GM20000 (cell line): ENCODE measurements around the gene STON1.
"Not testable (repeated sequence)": the region's sequence is repeated elsewhere in the genome, so short reads cannot be mapped to it uniquely, and the experiment has no call there.

ENCODE experiments used
- DNase-seq: peaks from one replicate; pipeline ENCODE4 v3.0.0; 2012; ENCODE audit warnings: low spot score
- TF ChIP-seq, protein P1 (sequence below): IDR thresholded peaks from 2 replicates; pipeline ENCODE4 v1.5.1; 2012; ENCODE audit warnings: mild to moderate bottlenecking, control low read depth; ENCODE audit errors: extremely low read depth, missing control alignments

Gene STON1

DNA sequence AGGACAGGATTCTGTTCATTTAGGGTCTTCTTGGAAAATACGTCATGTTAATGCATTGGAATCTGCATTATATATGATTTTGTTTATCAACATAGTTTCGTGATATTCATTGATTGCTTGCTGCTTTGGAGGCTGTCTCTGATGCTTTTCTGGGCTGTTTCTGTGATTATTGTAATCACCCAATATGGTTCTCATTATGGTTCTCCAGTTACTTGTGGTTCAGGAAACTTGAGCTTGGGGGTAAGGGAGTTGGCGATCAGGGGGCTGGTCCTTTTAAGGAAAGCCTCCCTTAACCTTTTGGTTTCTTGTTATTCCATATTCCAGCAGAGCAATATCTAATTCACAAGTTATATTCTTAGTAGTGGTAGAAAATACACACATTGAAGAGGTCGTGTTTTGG, 17.4 kb upstream of the STON1 start:
- TF ChIP-seq, protein P1, sequence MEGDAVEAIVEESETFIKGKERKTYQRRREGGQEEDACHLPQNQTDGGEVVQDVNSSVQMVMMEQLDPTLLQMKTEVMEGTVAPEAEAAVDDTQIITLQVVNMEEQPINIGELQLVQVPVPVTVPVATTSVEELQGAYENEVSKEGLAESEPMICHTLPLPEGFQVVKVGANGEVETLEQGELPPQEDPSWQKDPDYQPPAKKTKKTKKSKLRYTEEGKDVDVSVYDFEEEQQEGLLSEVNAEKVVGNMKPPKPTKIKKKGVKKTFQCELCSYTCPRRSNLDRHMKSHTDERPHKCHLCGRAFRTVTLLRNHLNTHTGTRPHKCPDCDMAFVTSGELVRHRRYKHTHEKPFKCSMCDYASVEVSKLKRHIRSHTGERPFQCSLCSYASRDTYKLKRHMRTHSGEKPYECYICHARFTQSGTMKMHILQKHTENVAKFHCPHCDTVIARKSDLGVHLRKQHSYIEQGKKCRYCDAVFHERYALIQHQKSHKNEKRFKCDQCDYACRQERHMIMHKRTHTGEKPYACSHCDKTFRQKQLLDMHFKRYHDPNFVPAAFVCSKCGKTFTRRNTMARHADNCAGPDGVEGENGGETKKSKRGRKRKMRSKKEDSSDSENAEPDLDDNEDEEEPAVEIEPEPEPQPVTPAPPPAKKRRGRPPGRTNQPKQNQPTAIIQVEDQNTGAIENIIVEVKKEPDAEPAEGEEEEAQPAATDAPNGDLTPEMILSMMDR: no peak
- no peak for DNase-seq

DNA sequence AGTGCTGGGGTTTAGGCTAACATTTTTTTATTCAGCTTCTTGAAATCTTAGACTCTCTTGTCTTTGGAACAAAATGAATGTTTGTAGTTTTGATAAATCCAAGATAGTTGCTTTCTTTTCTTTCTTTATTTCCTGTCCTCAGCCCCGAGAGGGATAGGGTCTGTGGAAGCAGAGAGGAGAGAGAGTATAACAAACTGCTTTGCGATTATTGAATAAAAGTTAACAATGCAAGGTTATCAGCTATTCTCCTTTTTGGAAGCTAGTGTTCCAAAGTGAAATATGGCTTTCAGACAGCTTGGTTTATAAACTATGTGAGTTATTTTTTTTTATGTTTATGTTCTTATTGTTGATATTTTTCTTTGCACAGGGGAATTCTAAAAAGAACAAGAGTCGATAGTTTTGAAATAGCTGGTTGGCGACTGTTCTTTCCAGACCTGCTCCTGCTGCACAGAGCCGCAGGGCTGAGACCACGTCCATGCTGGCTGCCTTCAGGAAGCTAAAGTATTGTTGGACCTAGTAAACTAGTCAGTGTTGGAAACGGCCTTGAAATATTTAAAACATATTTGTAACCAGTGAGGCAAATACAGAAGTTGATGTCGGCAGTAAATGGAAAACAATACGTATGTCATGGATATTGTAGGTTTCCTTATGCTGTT, 15.5 kb upstream of the STON1 start:
- TF ChIP-seq, protein P1: no peak
- DNase-seq: no peak

DNA sequence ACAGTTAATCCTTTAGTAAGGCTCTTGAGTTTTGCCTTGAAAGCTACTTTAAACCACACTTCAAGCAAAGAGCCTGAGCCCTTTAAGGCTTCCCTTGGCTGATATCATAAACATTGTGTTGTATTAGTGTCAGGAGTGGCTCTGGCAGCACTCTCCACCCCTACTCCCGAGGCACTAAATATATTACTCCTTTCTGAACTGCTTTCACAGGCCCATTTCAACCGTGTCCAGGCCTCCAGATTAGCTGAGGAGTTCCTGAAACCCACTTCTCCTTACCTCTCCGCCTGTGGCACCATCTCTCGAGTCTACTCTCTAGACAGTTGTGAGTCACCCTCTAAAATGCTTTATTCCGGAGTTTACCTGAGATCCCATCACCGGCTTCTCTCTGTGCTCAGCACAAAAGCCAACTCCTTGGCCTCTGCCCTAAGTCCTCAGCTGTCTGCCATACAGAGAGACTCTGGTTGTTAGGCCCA, 14.4 kb upstream of the STON1 start:
- TF ChIP-seq, protein P1: no peak
- DNase-seq: no peak

DNA sequence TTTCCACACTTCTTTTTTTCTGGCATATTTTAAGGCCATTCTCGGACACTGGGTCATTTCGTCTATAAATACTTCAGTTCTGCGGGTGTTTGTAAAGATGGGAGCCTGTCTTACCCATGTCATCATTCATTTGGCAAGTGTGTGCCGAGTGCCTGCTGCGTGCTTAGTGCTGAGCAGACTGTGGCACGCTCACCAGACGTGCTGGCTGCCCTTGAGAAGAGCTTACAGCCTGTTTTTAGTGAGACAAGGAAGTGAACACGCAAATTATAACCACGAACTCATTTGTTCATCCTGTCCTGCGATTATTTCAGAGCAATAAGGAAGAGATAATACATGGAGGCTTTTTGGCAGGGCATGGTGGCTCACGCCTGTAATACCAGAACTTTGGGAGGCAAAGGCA, 10.4 kb upstream of the STON1 start:
- TF ChIP-seq, protein P1: no peak
- no peak for DNase-seq

DNA sequence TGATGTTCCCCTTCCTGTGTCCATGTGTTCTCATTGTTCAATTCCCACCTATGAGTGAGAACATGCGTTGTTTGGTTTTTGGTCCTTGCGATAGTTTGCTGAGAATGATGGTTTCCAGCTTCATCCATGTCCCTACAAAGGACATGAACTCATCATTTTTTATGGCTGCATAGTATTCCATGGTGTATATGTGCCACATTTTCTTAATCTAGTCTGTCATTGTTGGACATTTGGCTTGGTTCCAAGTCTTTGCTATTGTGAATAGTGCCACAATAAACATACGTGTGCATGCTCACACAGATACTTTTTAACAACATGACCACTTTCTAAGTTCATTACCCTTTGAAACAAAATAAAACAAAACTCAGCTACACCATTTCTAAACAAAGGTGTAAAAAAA, 5.2 kb upstream of the STON1 start:
- DNase-seq: not testable (repeated sequence)

DNA sequence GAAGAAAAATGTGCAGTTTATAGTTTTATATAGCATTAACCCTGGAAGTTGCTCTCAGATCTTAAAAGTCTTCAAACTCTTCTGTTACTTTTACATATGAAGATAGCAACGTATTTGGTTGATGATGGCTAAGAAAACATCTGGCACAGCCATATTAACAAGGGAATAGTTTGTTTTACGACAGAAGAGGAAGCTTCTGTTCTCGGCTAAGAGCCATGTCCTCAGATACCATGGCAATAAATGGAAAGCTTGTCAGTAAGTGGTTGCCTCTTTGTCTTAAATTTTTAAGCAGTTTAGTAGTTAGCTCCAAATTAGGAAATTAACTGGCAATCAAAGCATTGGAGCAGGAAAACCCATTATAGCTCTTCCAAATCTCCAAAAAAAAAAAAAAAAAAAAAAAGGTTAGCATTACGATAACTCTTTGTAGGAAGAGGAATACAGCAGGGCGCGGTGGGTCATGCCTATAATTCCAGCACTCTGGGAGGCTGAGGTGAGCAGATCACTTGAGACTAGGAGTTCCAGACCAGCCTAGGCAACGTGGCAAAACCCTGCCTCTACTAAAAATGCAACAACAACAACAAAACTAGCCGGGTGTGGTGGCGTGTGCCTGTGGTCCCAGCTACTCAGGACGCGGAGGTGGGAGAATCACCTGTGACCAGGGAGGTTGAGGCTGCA, 4.5 kb upstream of the STON1 start:
- TF ChIP-seq, protein P1: no peak

DNA sequence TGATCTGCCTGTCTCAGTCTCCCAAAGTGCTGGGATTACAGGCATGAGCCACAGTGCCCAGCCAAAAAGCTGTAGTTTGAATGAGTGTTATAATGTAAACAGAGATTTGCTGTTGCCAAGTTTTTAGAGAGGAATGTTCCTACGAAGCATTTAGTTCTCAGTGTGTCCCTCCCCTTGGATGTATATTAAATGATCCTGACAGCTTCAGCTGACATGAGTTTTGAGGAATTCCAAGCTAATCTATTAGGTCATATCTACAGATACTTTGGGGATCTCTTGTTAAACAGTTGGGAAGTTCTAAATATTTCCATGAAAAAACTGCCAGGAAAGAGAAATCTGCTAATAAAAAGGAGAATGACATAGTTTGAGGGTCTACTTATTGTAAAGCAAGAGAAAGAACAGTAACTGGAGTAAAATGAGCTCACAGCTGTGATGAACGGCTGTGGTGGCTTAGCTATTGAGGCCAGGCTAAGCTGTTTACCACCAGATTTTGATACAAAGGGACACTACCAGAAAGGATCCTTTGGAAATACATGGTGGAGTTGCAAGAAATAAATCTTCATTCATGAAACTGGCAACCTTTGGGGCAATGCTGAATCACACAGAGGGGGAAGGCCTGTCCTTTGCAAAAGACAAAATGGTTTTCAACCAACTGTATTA, 2.6 kb upstream of the STON1 start:
- TF ChIP-seq, protein P1: no peak
- no peak for DNase-seq

More for the DNA sequence above, 4.5 kb upstream of the STON1 start:
- DNase-seq: no peak
